B cell (primary cell): ENCODE measurements around the gene IPCEF1.

ENCODE experiments used
- EZH2 ChIP-seq: IDR thresholded peaks from 2 replicates; pipeline ENCODE4 v1.6.1; 2012; ENCODE audit warnings: borderline replicate concordance, low read depth, mild to moderate bottlenecking, moderate library complexity, low read length; ENCODE audit not compliant: insufficient read depth, poor library complexity, severe bottlenecking
- TF ChIP-seq, protein P1 (sequence below): fragments of 200-600 bp; IDR thresholded peaks from one replicate; pipeline ENCODE4 v1.8.0; 2022; ENCODE audit warnings: antibody characterized with exemption, mild to moderate bottlenecking

- TF ChIP-seq, protein P1, sequence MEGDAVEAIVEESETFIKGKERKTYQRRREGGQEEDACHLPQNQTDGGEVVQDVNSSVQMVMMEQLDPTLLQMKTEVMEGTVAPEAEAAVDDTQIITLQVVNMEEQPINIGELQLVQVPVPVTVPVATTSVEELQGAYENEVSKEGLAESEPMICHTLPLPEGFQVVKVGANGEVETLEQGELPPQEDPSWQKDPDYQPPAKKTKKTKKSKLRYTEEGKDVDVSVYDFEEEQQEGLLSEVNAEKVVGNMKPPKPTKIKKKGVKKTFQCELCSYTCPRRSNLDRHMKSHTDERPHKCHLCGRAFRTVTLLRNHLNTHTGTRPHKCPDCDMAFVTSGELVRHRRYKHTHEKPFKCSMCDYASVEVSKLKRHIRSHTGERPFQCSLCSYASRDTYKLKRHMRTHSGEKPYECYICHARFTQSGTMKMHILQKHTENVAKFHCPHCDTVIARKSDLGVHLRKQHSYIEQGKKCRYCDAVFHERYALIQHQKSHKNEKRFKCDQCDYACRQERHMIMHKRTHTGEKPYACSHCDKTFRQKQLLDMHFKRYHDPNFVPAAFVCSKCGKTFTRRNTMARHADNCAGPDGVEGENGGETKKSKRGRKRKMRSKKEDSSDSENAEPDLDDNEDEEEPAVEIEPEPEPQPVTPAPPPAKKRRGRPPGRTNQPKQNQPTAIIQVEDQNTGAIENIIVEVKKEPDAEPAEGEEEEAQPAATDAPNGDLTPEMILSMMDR = peak; percentile 48
- no peak for TF ChIP-seq EZH2
Measured at GRCh38 chr6:154276810-154277628, 79.6 kb downstream of the IPCEF1 start.
